RKO (cell line): ENCODE measurements around the gene GRK1.

Experiments
- DNase-seq: peaks from one replicate; pipeline ENCODE4 v3.0.0-alpha.2; 2016; ENCODE audit warnings: low spot score

GRK1 gene

DNA sequence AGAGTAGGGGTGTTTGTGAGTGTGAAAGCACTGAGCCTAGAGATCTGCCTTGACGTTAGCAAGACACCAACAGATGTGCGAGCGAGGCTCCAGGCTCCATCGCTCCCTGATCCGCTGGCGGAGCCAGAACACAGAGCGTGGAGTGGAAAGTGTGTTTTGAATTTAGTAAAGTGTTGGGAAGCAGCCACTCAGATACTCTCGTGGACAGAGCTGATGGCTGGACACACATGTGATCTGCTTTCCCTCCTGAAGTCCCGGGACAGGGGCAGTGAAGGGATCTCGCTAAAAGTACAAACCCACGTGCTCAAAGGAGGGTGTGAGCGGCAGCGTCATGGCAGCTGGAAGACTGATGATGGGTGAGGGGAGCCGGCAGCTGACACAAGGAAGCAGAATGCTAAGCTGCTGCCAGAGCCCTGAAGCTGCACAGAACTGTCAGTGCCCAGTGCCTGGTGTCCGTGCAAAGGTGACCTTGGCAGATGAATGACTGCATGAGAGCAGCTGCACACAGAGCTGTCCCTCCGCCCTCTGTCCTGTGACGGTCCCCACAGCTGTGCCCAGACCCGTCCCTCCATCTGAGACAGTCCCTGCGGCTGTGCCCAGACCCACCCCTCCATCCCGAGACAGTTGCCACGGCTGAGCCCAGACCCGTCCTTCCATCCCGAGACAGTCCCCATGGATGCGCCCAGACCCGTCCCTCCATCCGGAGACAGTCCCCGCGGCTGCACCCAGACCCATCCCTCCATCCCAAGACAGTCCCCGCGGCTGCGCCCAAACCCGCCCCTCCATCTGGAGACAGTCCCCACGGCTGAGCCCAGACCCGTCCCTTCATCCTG, 62.4 kb downstream of the GRK1 start:
- DNase-seq = no peak

DNA sequence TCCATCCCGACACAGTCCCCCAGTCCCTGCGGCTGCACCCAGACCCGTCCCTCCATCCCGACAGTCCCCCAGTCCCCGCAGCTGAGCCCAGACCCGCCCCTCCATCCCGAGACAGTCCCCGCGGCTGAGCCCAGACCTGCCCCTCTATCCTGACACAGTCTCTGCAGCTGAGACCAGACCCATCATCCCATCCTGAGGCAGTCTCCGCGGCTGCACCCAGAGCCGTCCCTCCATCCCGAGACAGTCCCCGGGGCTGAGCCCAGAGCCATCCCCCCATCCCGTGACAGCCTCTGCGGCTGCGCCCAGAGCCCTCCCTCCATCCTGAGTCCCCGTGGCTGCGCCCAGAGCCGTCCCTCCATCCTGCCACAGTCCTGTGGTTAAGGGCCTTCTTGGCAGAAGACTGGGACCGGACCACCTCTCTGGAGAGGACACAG, 63.3 kb downstream of the GRK1 start:
- no peak for DNase-seq

DNA sequence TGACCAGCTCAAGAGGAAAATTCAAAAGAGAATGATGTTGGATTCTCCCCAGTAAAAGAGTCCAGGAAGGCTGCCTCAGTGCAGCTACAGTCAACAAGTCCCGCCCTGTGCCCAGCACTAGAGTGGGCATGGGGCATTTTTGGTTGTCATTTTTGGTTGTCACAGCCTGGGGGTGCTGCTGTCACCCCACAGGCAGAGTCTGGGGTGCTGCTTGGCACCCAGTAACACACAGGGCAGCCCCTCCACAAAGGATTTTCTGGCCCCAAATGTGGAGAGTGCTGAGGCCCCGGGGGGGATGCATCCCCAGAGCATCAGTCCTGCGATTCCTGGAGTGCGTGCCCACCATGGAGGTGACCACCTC, 63.8 kb downstream of the GRK1 start:
- no peak for DNase-seq

DNA sequence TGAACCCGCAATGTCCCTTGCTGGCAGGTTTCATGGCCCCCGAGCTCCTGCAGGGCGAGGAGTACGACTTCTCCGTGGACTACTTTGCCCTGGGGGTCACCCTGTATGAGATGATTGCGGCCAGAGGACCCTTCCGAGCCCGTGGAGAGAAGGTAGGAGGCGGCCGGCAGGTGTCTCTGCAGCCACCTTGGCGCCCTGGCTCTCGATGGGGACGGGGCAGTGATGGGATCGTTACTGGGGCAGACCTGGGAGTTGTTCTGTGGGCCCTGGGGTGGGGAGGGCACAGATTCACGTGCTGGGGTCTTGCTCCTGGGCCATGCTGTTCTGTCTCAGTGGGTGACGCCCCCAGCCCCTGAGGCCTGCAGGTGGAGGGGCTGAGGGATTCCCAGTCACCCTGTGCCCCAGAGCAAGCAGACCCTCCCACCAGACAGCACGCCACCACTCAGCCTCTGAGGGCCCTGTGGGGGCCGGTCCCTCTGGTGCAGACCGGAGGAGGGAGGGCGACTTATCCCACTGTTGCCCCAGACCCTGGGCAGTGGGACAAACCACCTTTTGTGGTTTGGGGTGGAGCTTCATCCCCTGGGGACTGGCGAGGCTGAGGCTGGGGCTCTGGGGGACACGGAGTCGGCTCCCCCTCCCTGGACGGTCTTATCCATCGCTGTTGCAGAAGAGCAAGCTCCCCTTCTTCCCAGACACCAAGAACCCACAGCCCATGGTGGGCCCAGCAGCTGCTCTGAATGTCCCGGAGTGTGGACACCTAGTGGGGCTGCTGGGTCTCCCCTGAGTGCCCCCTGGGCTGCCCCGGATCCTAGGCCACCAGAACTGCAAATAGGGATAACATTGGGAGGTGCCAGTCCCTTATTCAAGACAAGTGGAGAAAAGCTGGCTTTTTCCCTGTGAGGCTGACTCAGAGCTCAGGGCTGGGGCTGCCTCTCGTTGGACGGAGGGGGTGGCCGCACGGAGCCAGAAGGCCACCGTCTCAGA, 64.5 kb downstream of the GRK1 start:
- no peak for DNase-seq

DNA sequence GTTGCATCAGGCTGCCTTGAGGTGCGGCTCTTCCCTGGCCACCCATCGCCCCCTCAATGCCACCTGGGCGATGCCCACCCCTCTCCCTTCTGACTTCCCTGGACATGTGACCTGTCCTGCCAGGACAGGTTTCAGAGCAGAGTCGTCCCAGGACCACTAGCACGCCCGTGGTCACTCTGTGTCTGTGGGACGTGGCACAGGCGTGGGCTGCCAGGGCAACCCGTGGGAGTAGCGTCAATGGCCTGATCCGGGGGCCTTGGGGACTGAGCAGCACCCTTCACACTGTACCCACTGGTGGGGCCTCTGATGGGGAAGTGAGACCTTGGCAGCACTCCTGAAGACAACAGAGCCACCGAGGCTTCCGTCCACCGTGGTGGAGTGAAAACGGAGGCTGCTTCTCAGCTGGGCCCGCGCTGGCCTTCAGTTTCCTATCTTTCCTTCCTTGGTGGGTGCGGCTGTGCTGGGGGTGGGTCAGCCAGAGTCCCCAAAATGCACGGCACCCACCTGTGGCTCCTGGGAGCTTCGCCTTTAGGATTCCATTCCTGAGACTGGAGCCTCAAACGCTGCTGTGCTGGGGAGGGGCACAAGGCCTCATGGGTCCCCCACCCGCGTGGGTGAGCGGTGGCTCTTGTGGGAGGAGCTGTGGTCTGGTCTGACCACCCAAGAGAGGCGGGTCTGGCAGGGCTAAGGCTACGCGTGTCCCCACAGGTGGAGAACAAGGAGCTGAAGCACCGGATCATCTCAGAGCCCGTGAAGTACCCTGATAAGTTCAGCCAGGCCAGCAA, 65.3 kb downstream of the GRK1 start:
- no peak for DNase-seq

DNA sequence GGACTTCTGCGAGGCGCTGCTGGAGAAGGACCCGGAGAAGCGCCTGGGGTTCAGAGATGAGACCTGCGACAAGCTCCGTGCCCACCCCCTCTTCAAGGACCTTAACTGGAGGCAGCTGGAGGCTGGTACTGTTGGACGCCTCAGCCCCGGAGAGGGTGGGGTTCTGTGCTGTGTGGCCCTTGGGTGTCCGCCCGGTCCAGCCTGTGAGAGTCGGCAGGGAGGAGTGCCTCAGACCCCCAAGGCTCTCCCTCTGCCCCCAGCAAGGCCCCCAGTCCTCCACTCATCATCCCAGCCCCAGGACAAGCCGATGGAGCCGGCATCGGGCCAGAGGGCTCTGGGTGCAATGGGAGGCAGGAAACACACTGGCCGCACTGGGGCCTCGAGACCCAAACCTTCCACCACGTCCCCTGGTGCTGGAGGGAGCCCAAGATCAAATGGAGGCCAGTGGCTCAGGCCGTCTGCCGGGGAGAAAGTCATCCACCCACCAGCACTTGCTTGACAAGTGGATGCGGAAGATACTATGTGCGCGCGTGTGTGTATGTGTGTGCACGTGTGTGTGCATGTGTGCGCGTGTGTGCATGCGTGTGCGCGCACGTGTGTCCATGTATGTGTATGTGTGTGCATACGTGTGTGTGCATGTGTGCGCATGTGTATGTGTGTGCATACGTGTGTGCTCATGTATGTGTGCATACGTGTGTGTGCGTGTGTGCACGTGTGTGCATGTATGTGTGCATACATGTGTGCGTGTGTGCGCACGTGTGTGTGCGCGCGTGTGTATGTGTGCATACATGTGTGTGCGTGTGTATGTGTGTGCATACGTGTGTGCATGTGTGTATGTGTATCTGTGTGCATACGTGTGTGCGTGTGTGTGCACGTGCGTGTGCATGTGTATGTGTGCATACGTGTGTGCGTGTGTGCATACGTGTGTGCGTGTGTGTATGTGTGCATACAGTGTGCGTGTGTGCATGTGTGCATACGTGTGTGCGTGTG, 66.2 kb downstream of the GRK1 start:
- no peak for DNase-seq

DNA sequence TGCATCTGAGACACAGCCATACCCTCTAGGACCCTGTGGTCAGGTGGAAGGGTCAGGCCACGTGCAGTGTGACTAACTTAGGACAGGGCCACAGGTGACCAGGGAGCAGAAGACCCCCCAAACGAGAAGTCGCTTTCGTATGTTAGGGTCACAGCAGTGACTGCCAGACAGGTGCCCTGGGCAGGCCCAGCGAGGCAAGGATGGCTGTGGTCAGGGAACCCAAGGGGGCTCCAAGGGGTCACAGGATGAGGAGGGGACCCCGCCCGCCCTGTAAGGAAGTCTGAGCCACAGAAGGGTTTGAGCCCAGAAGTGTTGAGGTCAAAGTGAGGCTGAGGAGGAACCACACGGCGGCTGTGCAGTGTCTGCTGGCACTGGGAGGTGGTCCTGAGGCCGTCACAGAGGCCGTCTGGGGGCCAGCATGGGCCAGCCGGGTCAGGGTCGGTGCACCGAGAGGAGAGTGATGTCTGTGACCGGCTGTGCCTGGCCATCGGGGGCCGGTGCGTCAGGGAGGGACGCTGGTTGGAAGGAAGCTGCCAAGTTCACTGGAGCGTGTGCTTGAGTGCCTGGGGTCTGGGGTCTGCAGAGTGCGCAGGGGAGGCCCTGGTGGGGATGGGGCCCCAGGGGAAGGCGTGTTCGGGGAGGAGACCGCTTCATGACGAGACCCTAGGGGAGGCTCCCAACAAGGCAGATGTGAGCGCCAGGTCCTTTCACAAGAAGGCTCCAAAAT, 67.2 kb downstream of the GRK1 start:
- DNase-seq = no peak

DNA sequence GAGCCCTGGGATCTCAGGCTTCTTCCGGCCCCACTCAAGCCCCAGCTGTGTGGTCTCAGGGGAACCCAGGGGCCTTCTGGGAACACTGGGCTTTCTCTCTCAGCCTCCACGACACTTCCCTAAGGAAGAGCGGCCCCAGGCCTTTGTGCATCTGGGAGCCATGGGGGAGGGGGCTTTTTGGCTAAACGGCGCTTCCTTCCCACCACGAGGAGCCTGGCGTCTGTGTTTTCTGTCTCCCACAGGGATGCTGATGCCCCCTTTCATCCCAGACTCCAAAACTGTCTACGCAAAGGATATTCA, 67.8 kb downstream of the GRK1 start:
- no peak for DNase-seq

DNA sequence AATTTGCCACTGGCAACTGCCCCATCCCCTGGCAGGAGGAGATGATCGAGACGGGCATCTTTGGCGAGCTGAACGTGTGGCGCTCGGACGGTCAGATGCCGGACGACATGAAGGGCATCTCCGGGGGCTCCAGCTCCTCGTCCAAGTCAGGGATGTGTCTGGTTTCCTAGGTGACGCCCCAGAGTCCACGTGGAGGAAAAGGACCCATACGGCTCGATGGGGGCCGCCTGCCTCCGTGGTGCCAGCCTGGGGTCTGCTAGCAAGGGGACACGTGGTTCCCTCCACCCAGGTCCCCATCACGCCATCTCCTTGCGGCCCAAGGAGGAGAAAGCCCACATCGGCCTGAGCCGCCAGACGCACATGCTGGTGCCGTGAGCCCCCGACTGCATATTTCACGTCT, 68.2 kb downstream of the GRK1 start:
- DNase-seq = no peak

DNA sequence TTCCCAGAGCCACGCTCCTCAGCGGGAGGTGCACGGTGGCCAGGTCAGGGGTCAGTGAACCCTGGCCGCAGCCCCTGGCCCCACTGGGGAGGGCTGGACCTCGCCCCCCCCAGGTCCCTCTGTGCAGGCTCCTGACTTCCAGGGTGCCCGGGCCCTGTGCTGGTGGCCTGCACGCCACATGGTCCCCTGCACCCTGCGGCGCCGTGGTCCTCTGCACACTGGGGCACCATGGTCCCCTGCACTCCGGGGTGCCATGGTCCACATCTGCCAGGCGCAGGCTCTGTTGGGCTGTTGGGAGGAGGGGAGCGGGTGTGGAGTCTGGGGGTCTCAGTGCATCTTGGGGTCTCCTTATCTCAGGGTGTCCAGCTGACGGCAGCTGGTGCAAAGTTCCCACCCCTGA, 68.7 kb downstream of the GRK1 start:
- no peak for DNase-seq

DNA sequence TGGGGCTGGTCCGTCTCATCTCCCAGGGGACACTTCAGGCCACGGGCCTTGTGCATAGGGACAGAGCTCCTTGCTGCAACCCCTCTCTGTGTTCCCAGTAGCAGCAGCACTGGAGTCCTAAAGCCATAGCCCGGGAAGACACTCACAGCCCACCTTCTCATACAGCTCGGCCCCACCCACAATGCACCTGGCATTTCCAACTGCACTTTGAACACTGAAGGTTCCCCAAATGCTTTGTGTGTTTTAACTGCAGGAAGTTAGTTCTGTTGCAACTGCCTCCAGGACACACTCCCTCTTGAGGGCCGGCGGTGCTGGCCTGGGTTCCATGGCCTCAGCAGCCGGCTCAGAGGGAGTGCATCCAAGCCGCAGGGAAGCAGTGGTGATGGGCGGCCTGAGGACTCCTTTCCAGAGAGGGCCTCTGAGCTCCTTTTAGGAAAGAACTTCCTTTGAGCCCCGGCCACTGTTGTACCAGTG, 69.3 kb downstream of the GRK1 start:
- no peak for DNase-seq

DNA sequence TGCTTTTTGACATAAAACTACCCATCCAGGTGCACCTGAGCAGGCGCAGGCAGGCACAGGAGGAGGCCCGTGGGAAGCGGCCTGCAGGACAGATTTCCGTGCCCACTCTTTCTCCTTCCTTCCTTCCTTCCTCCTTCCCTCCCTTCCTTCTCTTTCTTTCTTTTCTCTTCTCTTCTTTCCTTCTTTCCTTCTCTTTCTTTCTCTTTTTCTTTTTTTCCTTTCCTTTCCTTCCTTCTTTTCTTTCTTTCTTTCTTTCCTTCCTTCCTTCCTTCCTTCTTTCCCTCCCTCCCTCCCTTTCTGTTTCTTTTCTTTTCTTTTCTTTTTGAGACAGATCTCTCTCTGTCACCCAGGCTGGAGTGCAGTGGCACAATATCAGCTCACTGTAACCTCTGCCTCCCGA, 70.8 kb downstream of the GRK1 start:
- no peak for DNase-seq

DNA sequence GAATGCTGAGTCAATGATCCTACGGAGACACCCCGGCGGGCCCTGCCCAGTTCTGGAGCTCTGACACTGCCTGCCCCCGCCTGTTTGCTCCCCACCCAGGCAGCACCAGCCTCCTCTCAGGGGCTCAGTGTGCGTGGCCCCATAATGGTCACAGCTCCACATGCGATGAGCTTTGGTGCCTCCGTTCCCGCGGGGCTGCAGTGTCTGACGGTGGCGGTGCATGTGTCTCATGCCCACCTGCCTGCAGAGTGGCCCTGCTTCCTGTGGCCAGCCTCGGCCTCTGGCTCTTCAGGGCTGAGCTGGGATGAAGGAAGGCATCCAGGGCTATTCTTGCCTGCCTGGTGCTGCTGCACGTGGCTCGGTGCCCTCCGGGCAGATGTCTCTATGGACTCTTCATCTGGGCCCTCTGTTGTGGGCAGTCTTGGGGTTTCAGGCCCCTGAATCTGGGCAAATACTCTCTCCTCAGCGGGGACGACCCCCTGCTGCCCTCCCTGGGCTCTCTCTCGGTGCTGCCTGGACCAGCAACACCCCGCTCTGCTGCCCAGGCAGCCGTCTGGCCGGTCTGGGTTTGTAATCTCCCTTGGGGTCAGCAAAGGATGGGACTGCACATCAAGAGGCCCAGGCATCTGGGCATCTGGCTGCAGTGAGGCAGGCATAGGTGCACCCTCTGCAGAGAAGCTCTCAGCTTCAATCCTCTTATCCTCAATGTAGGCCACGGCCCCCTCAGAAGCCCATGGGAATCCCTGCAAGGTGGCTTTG, 72.7 kb downstream of the GRK1 start:
- DNase-seq = no peak

DNA sequence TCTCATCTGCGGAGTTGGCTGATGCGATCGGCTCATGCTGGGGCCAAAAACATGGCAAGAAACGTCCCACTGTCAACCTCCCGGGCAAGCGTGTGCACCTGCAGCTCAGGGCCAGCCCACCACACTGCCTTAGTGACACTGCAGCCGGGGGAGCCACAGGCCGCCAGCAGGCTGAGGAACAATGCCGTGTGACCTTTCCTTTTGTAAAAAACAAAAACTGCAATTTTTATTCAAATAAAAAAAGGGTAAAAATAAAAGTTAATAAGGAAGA, 73.2 kb downstream of the GRK1 start:
- no peak for DNase-seq

DNA sequence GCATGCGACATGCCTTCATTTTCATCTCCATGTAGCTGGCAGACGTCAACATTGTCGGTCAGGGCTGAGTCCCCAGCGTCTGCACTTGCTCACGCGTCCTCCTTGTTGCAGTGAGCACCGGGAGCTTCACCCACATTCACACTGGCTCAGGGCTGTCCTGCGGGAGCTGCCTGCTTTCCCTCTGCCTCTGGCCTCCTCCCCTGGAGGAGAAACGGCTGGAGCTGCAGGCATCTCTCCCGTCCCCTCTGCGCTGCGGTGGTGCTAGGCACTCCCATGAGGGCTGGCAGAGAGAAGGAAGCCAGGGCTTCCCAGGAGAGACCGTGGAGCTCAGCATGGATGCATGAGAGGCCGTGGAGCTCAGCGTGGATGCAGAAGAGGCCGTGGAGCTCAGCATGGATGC, 73.6 kb downstream of the GRK1 start:
- no peak for DNase-seq

DNA sequence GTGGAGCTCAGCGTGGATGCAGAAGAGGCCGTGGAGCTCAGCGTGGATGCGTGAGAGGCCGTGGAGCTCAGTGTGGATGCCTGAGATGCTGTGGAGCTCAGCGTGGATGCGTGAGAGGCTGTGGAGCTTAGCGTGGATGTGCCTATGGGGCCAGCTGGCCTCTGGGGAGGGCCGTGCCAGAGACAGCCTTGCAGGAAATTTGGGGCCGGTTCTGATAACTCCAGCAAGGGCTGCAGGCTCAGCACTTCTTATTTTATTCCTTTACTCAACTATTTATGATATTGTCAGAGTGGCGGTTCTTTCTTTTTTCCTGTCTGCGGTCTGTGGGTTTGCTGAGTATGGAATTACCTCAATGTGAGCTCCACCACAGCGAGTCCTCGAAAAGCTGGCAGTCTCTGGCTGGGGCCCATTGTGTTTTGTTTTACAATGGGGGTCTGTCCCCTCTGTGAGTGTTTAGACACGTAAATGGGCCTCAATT, 74.2 kb downstream of the GRK1 start:
- no peak for DNase-seq

DNA sequence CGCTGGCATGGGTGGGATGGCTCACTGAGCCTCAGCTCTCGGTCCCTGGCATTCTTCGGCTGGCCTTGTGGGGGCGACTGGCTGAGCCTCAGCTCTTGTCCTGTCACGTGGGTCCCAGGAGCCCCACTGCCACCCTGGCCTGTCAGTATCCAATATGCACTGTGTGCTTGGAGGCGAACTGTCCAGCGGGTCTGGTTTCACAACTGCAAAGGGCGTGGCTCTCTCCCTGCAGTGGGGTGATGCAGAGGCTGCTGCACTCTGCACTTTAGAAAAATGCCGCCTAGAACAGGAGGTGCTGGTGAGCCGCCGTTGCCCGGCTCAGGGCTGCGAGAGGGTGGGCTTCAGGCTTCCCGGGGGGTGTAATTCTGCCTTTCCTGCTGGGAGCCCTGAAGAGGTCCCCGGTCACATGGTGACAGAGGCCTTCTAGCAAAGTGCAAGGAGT, 75.0 kb downstream of the GRK1 start:
- peak; percentile 12 for DNase-seq

DNA sequence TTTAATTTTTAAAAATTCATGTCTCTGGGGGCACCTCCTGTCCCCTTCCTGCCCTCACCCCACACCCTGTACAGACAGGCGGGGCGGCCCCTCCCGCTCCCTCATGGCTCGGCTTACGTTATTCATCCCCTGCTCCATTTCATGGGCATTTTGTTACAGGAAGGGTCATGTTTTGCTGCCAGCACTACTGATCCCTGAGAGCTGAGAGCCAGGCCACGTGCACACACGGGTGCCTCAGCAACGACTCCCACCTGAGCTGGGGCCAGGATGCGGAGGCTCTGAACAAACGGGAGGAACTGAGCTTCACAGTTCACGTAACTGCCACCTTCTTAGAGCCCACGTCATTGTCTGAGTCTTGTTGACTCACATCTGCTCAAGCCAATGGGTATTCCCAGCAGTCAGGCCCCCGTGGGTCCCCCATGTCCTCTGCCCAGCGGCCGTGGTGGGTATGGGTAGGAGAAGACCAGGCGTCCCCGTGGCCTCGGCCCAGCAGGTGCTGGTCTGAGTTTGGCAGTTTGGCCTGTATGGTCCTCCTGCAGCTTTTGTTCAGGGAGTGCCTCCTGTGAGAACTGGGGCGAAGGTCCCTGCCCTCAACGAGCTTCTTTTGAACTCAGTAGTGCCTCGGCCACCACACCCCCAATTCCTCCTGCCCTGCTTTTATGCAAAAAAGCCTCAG, 75.6 kb downstream of the GRK1 start:
- no peak for DNase-seq
